Body of pancreas (tissue), 4 donors: ENCODE data around the gene FYCO1. TPM values are rescaled to one million over a fixed set of nuclear protein-coding genes. Genes with fewer than 3 reads are reported as not detected.

ENCODE experiments used
- ATAC-seq: fragments of 150-250 bp; one replicate; pipeline ENCODE4 v1.9.1; 2016
- DNase-seq, 4 donors: peaks; one replicate each; pipeline ENCODE4 v3.0.0-alpha.2; 2019
- H3K27ac ChIP-seq, 4 donors: fragments of 200-600 bp; sonication (generic); 1 replicate in 3 of 4; 2 replicates in 1 of 4; pipeline versions ENCODE4 v1.5.1 to v1.6.1; 2016 to 2019; ENCODE audit warnings: mild to moderate bottlenecking in 1 of 4, mixed read lengths in 1 of 4, moderate library complexity in 1 of 4
- H3K27me3 ChIP-seq, 2 donors: fragments of 200-600 bp; sonication (generic); one replicate each; pipeline ENCODE4 v1.6.0; 2016; ENCODE audit warnings: mild to moderate bottlenecking in 1 of 2
- H3K36me3 ChIP-seq, 2 donors: fragments of 200-600 bp; sonication (generic); replicated peaks in 1 of 2; 2 replicates each; pipeline ENCODE4 v1.5.1; 2016; ENCODE audit warnings: low read depth in 2 of 2; ENCODE audit not compliant: insufficient read depth in 1 of 2
- H3K4me1 ChIP-seq: fragments of 200-600 bp; sonication (generic); one replicate; pipeline ENCODE4 v1.6.0; 2016
- H3K4me3 ChIP-seq, 2 donors: fragments of 200-600 bp; sonication (generic); 1 replicate in 1 of 2; 2 replicates in 1 of 2; pipeline ENCODE4 v1.5.1; 2016 to 2019
- H3K9me3 ChIP-seq, 3 donors: fragments of 200-600 bp; sonication (generic); 1 replicate in 2 of 3; 2 replicates in 1 of 3; pipeline ENCODE4 v1.5.1; 2016
- POLR2A ChIP-seq, 3 donors: fragments of 450-650 bp; IDR thresholded peaks; one replicate each; pipeline ENCODE4 v1.6.1; 2016; ENCODE audit warnings: antibody characterized with exemption in 3 of 3, mild to moderate bottlenecking in 2 of 3
- WGBS, 2 donors: methylation state at CpG; one replicate each; pipeline ENCODE4 v1.1.5; 2017; 5-methylcytosine and 5-hydroxymethylcytosine counted together
- intact Hi-C: fragments of 100-400 bp; cut with DNase I; formaldehyde crosslinking; loops from one replicate; pipeline ENCODE4 v1.15.1; 2023
- total RNA-seq, 2 donors: library from RNA; depleted of rRNA; stranded (reverse); fragments of >200 nt; gene quantifications; one replicate each; pipeline ENCODE4 v1.1.0, GENCODE V29; 2016
- TF ChIP-seq, protein P1 (sequence below), 7 experiments: fragments of 450-650 bp in 4 of 7; fragments of 200-600 bp in 3 of 7; sonication (generic) in 3 of 7; IDR thresholded peaks; one replicate each; pipeline ENCODE4 v1.5.1; 2016 to 2019; ENCODE audit warnings: antibody characterized with exemption in 7 of 7

The FYCO1 gene
- total RNA-seq, 2 donors from 2014 or later = 20.0 to 25.4 TPM

DNA sequence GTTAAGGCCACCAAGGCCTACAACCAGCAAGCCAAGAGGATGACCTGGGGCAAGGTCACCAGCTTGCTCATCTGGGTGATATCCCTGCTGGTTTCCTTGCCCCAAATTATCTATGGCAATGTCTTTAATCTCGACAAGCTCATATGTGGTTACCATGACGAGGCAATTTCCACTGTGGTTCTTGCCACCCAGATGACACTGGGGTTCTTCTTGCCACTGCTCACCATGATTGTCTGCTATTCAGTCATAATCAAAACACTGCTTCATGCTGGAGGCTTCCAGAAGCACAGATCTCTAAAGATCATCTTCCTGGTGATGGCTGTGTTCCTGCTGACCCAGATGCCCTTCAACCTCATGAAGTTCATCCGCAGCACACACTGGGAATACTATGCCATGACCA, 48.7 kb downstream of the FYCO1 start:
- Histone ChIP-seq H3K27ac (no peak overlapping the region), H3K27me3 (no peaks in the 10 kb centered on the region), H3K4me1 (no peaks in the 10 kb centered on the region), H3K36me3 (peaks cover 0 to 27% of the 10 kb centered on the region in 2 donors), H3K4me3 (no peak overlapping the region), H3K9me3 (no peaks in the 10 kb centered on the region)
- DNase-seq = no peak
- intact Hi-C loops = no loop called here
- TF ChIP-seq POLR2A (IDR thresholded peaks at IDR 0.05) = no peak
- TF ChIP-seq, protein P1, sequence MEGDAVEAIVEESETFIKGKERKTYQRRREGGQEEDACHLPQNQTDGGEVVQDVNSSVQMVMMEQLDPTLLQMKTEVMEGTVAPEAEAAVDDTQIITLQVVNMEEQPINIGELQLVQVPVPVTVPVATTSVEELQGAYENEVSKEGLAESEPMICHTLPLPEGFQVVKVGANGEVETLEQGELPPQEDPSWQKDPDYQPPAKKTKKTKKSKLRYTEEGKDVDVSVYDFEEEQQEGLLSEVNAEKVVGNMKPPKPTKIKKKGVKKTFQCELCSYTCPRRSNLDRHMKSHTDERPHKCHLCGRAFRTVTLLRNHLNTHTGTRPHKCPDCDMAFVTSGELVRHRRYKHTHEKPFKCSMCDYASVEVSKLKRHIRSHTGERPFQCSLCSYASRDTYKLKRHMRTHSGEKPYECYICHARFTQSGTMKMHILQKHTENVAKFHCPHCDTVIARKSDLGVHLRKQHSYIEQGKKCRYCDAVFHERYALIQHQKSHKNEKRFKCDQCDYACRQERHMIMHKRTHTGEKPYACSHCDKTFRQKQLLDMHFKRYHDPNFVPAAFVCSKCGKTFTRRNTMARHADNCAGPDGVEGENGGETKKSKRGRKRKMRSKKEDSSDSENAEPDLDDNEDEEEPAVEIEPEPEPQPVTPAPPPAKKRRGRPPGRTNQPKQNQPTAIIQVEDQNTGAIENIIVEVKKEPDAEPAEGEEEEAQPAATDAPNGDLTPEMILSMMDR (IDR thresholded peaks at IDR 0.05) = no peak
- ATAC-seq = no peak
- WGBS, 2 donors = 74 to 87% methylated on average over 2 to 3 of the region's 3 CpGs

DNA sequence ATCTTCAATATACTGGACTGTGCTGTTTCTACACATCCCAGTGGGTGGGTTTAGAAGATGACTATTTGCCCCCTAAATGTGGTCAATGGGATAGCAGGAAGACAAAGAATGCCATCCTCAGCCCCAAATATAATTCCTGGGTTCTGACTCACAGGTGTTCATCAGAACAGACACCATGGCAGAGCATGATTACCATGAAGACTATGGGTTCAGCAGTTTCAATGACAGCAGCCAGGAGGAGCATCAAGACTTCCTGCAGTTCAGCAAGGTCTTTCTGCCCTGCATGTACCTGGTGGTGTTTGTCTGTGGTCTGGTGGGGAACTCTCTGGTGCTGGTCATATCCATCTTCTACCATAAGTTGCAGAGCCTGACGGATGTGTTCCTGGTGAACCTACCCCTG, 49.3 kb downstream of the FYCO1 start:
- WGBS, 2 donors = 94% methylated on average over 1 of the region's 1 CpG; no CpG with 5 or more reads in 1 of the 2 donors
- Histone ChIP-seq H3K27ac (no peak overlapping the region), H3K27me3 (no peaks in the 10 kb centered on the region), H3K36me3 (peaks cover 0 to 21% of the 10 kb centered on the region in 2 donors), H3K4me1 (no peaks in the 10 kb centered on the region), H3K4me3 (no peak overlapping the region), H3K9me3 (no peaks in the 10 kb centered on the region)
- no peak for TF ChIP-seq POLR2A (IDR thresholded peaks at IDR 0.05)
- TF ChIP-seq, protein P1 (IDR thresholded peaks at IDR 0.05) = no peak
- intact Hi-C loops = no loop called here
- ATAC-seq = no peak
- DNase-seq = no peak

DNA sequence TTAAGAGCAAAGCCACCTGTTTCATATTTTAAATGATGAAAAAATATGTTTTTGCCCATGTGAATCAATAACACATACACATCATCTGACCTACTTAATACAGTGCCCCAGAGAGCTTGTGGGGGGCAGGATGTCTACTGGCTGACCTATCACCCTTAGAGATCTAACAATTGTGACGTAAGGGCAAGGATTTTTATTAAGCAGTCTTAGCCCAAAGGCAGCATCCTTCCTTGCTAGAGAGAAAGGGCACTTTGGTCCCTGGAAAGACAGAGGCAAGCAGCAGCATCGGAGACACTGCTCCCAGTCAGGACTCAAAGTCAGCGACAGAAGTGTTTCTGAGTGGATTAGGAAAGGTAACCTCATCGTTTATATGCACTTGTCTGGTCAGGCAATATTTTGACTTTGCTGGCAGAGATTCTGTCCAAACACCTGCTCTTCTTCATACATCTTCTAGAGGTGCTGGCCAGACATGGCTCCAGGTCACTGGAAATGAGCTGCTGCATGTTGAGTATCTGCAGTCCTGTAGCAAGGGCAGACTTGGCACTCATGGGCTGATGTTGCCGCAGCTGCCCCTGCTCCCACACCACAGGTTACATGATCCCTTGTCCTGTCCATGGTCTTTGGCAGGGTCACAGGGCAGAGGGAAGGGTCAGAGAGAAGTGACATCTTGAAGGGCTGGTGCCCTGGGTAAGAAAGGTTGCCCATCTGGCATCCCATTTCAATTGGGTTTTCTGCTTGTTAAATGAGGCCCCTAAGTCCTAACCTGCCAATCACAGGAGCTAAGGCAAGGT, 50.6 kb downstream of the FYCO1 start:
- H3K27me3 ChIP-seq = no peaks in the 10 kb centered on the region
- TF ChIP-seq POLR2A (IDR thresholded peaks at IDR 0.05) = peak in 1 of 3 donors; percentile 7
- TF ChIP-seq, protein P1 (IDR thresholded peaks at IDR 0.05) = no peak
- H3K4me1 ChIP-seq = no peaks in the 10 kb centered on the region
- intact Hi-C loops = no loop called here
- H3K9me3 ChIP-seq = no peaks in the 10 kb centered on the region
- H3K4me3 ChIP-seq = no peak overlapping the region
- no peak overlapping the region for H3K27ac ChIP-seq
- ATAC-seq (no peak), DNase-seq (peak in 1 of 4 donors; percentile 30)
- WGBS, 2 donors = 76 to 88% methylated on average over 3 to 5 of the region's 5 CpGs
- H3K36me3 ChIP-seq = peaks cover 0 to 17% of the 10 kb centered on the region in 2 donors

DNA sequence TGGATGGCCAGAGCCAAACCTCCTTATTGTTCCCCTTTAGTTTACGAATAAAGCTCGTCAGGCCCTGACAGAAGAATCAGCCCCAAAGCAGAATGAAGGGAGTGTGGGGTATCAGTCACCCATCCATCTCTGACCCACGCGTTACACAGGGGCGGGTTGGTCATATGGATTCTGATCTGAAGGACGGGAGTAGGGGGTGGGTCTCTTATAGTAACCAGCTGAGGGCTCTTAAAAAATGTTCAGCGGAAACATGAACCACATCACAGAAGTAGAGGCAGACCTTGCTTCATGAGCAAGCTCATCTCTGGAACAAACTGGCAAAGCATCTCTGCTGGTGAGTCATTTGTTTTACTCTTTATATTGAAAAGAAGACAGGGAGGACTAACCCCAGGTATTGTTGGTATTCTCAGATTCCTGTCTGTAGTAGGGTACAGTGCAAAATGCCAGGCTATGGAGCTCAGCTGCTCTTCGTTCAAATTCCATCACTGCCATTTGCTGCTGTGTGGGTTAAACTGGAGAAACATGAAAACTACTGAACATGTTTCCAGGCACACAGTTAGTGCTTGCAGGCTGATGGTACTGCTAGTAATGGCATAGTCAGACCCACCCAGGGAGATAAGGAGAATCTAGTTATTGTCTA, 52.3 kb downstream of the FYCO1 start, which contains the start of gene CXCR6:
Gene CXCR6 (plus strand): TSS at position 258 of the 640 bp plus-strand sequence. CDS start 3,018 bp downstream, outside the sequence.
- Histone ChIP-seq H3K27ac (no peak within 1 kb of the TSS), H3K4me1 (no peaks in the 10 kb centered on the region), H3K9me3 (no peaks in the 10 kb centered on the region), H3K27me3 (no peaks in the 10 kb centered on the region), H3K4me3 (no peak within 1 kb of the TSS), H3K36me3 (peaks cover 0 to 12% of the 10 kb centered on the region in 2 donors)
- ATAC-seq (no peak), DNase-seq (no peak)
- WGBS, 2 donors = 85 to 97% methylated on average over 8 of the region's 8 CpGs
- intact Hi-C loops = no loop called here
- TF ChIP-seq, protein P1 (IDR thresholded peaks at IDR 0.05) = no peak
- TF ChIP-seq POLR2A (IDR thresholded peaks at IDR 0.05) = no peak
